GM23248 (cell line): ENCODE data around the gene MYO1D.

ENCODE experiments used
- EZH2 ChIP-seq: fragments of 200-600 bp; sonication (generic); IDR thresholded peaks from 2 replicates; pipeline ENCODE4 v1.6.1; 2018; ENCODE audit warnings: antibody characterized with exemption, mild to moderate bottlenecking; ENCODE audit not compliant: insufficient read depth, poor library complexity, severe bottlenecking
- EZH2phosphoT487 ChIP-seq: fragments of 200-600 bp; sonication (generic); IDR thresholded peaks from 2 replicates; pipeline ENCODE4 v1.6.1; 2018; ENCODE audit warnings: antibody characterized with exemption, moderate library complexity, mild to moderate bottlenecking, low read depth; ENCODE audit not compliant: insufficient read depth

GRCh38 chr17:32899236-32900013 is 22.5 kb upstream of the MYO1D start:
- TF ChIP-seq EZH2phosphoT487 (no peak), EZH2 (no peak)
